ENCODE measurements around the gene STRIP1.

Gene STRIP1

GRCh38 chr1:110094931-110095654 lies 60.7 kb downstream of the STRIP1 start:
- Mint-ChIP-seq H3K4me1 (ENCODE audit: low read depth) (no peaks in the 10 kb centered on the region), H3K9me3 (no peaks in the 10 kb centered on the region), H3K27ac (no peak overlapping the region), H3K36me3 (ENCODE audit: low read depth) (no peaks in the 10 kb centered on the region), H3K27me3 (peaks cover 22% of the 10 kb centered on the region), H3K4me3 (no peak overlapping the region)
- intact Hi-C loops (cut with micrococcal nuclease): no loop called here

- intact Hi-C loops (cut with micrococcal nuclease): no loop called here
- H3K4me3 Mint-ChIP-seq: no peak overlapping the region
- H3K9me3 Mint-ChIP-seq: no peaks in the 10 kb centered on the region
- no peak overlapping the region for H3K27ac Mint-ChIP-seq
- H3K36me3 Mint-ChIP-seq (ENCODE audit: low read depth): no peaks in the 10 kb centered on the region
- H3K27me3 Mint-ChIP-seq: peaks cover 13% of the 10 kb centered on the region
- H3K4me1 Mint-ChIP-seq (ENCODE audit: low read depth): peaks cover 13% of the 10 kb centered on the region
Measured at GRCh38 chr1:110097507-110098221, 63.2 kb downstream of the STRIP1 start.

GRCh38 chr1:110098222-110099026 lies 64.0 kb downstream of the STRIP1 start:
- Mint-ChIP-seq H3K36me3 (ENCODE audit: low read depth) (no peaks in the 10 kb centered on the region), H3K4me1 (ENCODE audit: low read depth) (peaks cover 13% of the 10 kb centered on the region), H3K27me3 (peaks cover 13% of the 10 kb centered on the region), H3K27ac (no peak overlapping the region), H3K9me3 (no peaks in the 10 kb centered on the region), H3K4me3 (no peak overlapping the region)
- intact Hi-C loops (cut with micrococcal nuclease): no loop called here

DNA sequence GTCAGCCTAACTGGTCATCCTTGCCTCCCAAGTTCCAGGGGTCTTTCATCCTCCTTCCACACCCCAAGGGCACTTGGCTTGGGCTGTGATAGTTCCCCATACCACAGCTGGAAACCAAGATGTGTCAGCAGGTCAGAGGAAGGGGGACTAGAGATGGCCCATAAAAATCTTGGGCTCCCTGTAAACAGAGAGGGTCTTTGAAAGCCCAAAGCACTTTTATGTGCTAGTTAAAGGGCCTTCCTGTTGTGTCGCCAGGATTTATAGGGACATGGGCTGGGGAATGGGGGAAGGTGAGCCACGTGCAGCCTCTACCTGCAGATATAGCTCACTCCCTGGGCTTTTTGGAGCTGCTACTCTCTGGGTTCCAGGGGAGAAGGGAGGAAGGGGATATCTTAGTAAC lies 65.9 kb downstream of the STRIP1 start:
- H3K4me1 Mint-ChIP-seq (ENCODE audit: low read depth): peaks cover 13% of the 10 kb centered on the region
- intact Hi-C loops (cut with micrococcal nuclease): no loop called here
- H3K9me3 Mint-ChIP-seq: no peaks in the 10 kb centered on the region
- H3K4me3 Mint-ChIP-seq: no peak overlapping the region
- no peaks in the 10 kb centered on the region for H3K36me3 Mint-ChIP-seq (ENCODE audit: low read depth)
- H3K27me3 Mint-ChIP-seq: peaks cover 4% of the 10 kb centered on the region
- no peak overlapping the region for H3K27ac Mint-ChIP-seq

- intact Hi-C loops (cut with micrococcal nuclease): no loop called here
- no peaks in the 10 kb centered on the region for H3K27me3 Mint-ChIP-seq
- H3K36me3 Mint-ChIP-seq (ENCODE audit: low read depth): no peaks in the 10 kb centered on the region
- H3K27ac Mint-ChIP-seq: no peak overlapping the region
- no peak overlapping the region for H3K4me3 Mint-ChIP-seq
- peaks cover 13% of the 10 kb centered on the region for H3K4me1 Mint-ChIP-seq (ENCODE audit: low read depth)
- no peaks in the 10 kb centered on the region for H3K9me3 Mint-ChIP-seq
Measured at GRCh38 chr1:110102081-110102480, 67.7 kb downstream of the STRIP1 start.
